GM12801 (cell line): ENCODE results near the gene HELQ.

Experiments used
- CTCF ChIP-seq: IDR thresholded peaks from one replicate; pipeline ENCODE4 v1.5.1; 2011; ENCODE audit warnings: control low read depth; ENCODE audit not compliant: insufficient read length; ENCODE audit errors: extremely low read depth

Gene HELQ

GRCh38 chr4:83455281-83456183 lies at the start of gene HELQ, which contains the start of gene MRPS18C:
Gene HELQ (minus strand): TSS chr4:83455823. CDS start chr4:83455693, 130 bp downstream.
Gene MRPS18C (plus strand): TSS chr4:83456058. CDS start chr4:83456078, 20 bp downstream.
- TF ChIP-seq CTCF: no peak

- no peak for TF ChIP-seq CTCF
Observed at GRCh38 chr4:83504996-83505395, 49.4 kb upstream of the HELQ start.

- TF ChIP-seq CTCF: no peak
Observed at GRCh38 chr4:83504503-83504902, 48.9 kb upstream of the HELQ start.

- TF ChIP-seq CTCF: no peak
Observed at GRCh38 chr4:83503974-83504373, 48.4 kb upstream of the HELQ start.

GRCh38 chr4:83498187-83498586 lies 42.6 kb upstream of the HELQ start:
- TF ChIP-seq CTCF: no peak

GRCh38 chr4:83490876-83491450 lies 35.3 kb upstream of the HELQ start:
- no peak for TF ChIP-seq CTCF

GRCh38 chr4:83489711-83490326 lies 34.2 kb upstream of the HELQ start:
- no peak for TF ChIP-seq CTCF
